Kidney epithelial cell (primary cell): ENCODE data around the gene PDCD4. TPM values are rescaled to one million over a fixed set of nuclear protein-coding genes. Genes with fewer than 3 reads are reported as not detected.

ENCODE experiments used
- DNase-seq: peaks from one replicate; pipeline ENCODE4 v3.0.0-alpha.2; 2010; ENCODE audit warnings: low read depth
- H3K27me3 ChIP-seq: 2 replicates; pipeline ENCODE4 v1.6.0; 2011; ENCODE audit warnings: low read length; ENCODE audit not compliant: control insufficient read depth, insufficient read depth
- H3K36me3 ChIP-seq: 2 replicates; pipeline ENCODE4 v1.5.1; 2011; ENCODE audit warnings: low read length; ENCODE audit not compliant: control insufficient read depth, insufficient read depth
- H3K4me3 ChIP-seq: 2 replicates; pipeline ENCODE4 v1.5.1; 2011; ENCODE audit warnings: low read depth, mild to moderate bottlenecking, control low read depth, low read length
- CTCF ChIP-seq: IDR thresholded peaks from 2 replicates; pipeline ENCODE4 v1.5.1; 2011; ENCODE audit warnings: mild to moderate bottlenecking, moderate library complexity, low read length, control low read depth, inconsistent platforms; ENCODE audit not compliant: insufficient read depth, poor library complexity, severe bottlenecking
- total RNA-seq: library from RNA; depleted of rRNA; stranded (reverse); fragments of >200 nt; gene quantifications from 2 replicates; pipeline ENCODE4 v1.2.3, GENCODE V29; 2015

Gene PDCD4
- total RNA-seq, 1 donor from 2014 or later, result 35.7 TPM

- H3K27me3 ChIP-seq, result no peaks in the 10 kb centered on the region
- peak within 1 kb of the TSS; percentile 83 for H3K4me3 ChIP-seq
- TF ChIP-seq CTCF, result peak; percentile 4
- DNase-seq, result peak; percentile 99
- no peaks in the 10 kb centered on the region for H3K36me3 ChIP-seq
These were observed 47.1 kb downstream of the PDCD4 start, which contains the start of gene BBIP1 for GRCh38 chr10:110918643-110919348. Gene BBIP1, minus strand, starts transcription at chr10:110919180. Its CDS starts 1,023 bp downstream, at chr10:110918157.

GRCh38 chr10:110919349-110919931 is 47.7 kb downstream of the PDCD4 start, which contains the start of gene SHOC2:
Gene SHOC2, plus strand, starts transcription at chr10:110919604. Its CDS starts 44,755 bp downstream, at chr10:110964359.
- TF ChIP-seq CTCF, result peak; percentile 15
- Histone ChIP-seq H3K4me3 (peak within 1 kb of the TSS; percentile 83), H3K36me3 (no peaks in the 10 kb centered on the region), H3K27me3 (no peaks in the 10 kb centered on the region)
- no peak for DNase-seq

GRCh38 chr10:110919971-110920881 is 48.5 kb downstream of the PDCD4 start:
- no peaks in the 10 kb centered on the region for H3K36me3 ChIP-seq
- no peak for DNase-seq
- no peaks in the 10 kb centered on the region for H3K27me3 ChIP-seq
- no peak for TF ChIP-seq CTCF
- H3K4me3 ChIP-seq, result peak overlapping the region; percentile 75

GRCh38 chr10:110923856-110924493 is 52.2 kb downstream of the PDCD4 start:
- Histone ChIP-seq H3K4me3 (no peak overlapping the region), H3K27me3 (no peaks in the 10 kb centered on the region), H3K36me3 (no peaks in the 10 kb centered on the region)
- no peak for TF ChIP-seq CTCF
- DNase-seq, result peak; percentile 48

- no peaks in the 10 kb centered on the region for H3K27me3 ChIP-seq
- H3K36me3 ChIP-seq, result no peaks in the 10 kb centered on the region
- no peak overlapping the region for H3K4me3 ChIP-seq
- no peak for DNase-seq
- TF ChIP-seq CTCF, result no peak
These were observed 55.7 kb downstream of the PDCD4 start for GRCh38 chr10:110927461-110927860.
